H1 (cell line): ENCODE data around the gene BAX. TPM values are rescaled to one million over a fixed set of nuclear protein-coding genes. Genes with fewer than 3 reads are reported as not detected.

Experiments used
- CHD1 ChIP-seq: IDR thresholded peaks from 2 replicates; pipeline ENCODE4 v1.6.1; 2012; ENCODE audit warnings: low read depth, low read length, improper control_type of control experiment
- SIN3A ChIP-seq, 2 experiments: IDR thresholded peaks in 1 of 2; conservative IDR thresholded peaks in 1 of 2; 2 replicates each; pipeline ENCODE4 v1.6.1; 2011 to 2012; ENCODE audit warnings: low read length in 2 of 2, improper control_type of control experiment in 1 of 2, low read depth in 1 of 2, mild to moderate bottlenecking in 1 of 2
- SP1 ChIP-seq: IDR thresholded peaks from 2 replicates; pipeline ENCODE4 v1.6.1; 2011; ENCODE audit warnings: low read depth, low read length
- SP4 ChIP-seq: IDR thresholded peaks from 2 replicates; pipeline ENCODE4 v1.6.1; 2012; ENCODE audit warnings: low read length, inconsistent platforms
- SRF ChIP-seq: IDR thresholded peaks from 2 replicates; pipeline ENCODE4 v1.6.1; 2011; ENCODE audit warnings: mild to moderate bottlenecking, low read depth, low read length, moderate library complexity
- TAF1 ChIP-seq: IDR thresholded peaks from 2 replicates; pipeline ENCODE4 v1.6.1; 2011; ENCODE audit warnings: mild to moderate bottlenecking, low read depth, low read length
- polyA plus RNA-seq, 7 experiments: library from polyadenylated mRNA; depleted of rRNA in 3 of 7; stranded (reverse) in 5 of 7; unstranded in 2 of 7; fragments of >200 nt in 5 of 7; fragments of 200-250 nt in 2 of 7; gene quantifications; 1 replicate in 5 of 7; 2 replicates in 1 of 7; 4 replicates in 1 of 7; pipeline versions ENCODE4 v1.2.1 to v1.2.3, GENCODE V29; 2011 to 2013; ENCODE audit warnings: missing spikeins in 2 of 7, mixed read lengths in 2 of 7
- total RNA-seq: library from RNA; stranded (reverse); fragmentation: NEBNext Ultra II Directional; extraction: Animal tissue kit (Norgen Biotek cat#: 25700); gene quantifications from 2 replicates; pipeline ENCODE4 v1.2.1, GENCODE V29; 2021

The BAX gene
- total and polyA plus RNA-seq, 2 of the 8 experiments (the other 6 are each of a cell fraction or from before 2014, with no cell fraction given), result 257 to 346 TPM

- TF ChIP-seq CHD1, result no peak
- TF ChIP-seq SP4, result no peak
- TF ChIP-seq SRF, result no peak
- no peak for TF ChIP-seq TAF1
- TF ChIP-seq SP1, result no peak
- TF ChIP-seq SIN3A (conservative IDR thresholded peaks at IDR 0.05 in 1 of 2, IDR thresholded peaks at IDR 0.05 in 1 of 2; ENCODE audit: low read depth in 1 of 2, low read length in 2 of 2), result no peak
Observed at GRCh38 chr19:48953141-48953540, 1.5 kb upstream of the BAX start (continued).
